GM23338 (cell line): ENCODE results near the gene B4GALT3. TPM values are rescaled to one million over a fixed set of nuclear protein-coding genes. Genes with fewer than 3 reads are reported as not detected.

Source experiments
- CREB1 ChIP-seq: fragments of 250-450 bp; sonication (Bioruptor Pico); IDR thresholded peaks from 2 replicates; pipeline ENCODE4 v1.5.0; 2020; ENCODE audit warnings: low read depth, mild to moderate bottlenecking, moderate library complexity
- EZH2 ChIP-seq: fragments of 200-600 bp; sonication (generic); IDR thresholded peaks from one replicate; pipeline ENCODE4 v1.8.0; 2017; ENCODE audit warnings: antibody characterized with exemption, mild to moderate bottlenecking, low read depth; ENCODE audit not compliant: unreplicated experiment
- EZH2phosphoT487 ChIP-seq: fragments of 200-600 bp; sonication (generic); IDR thresholded peaks from one replicate; pipeline ENCODE4 v1.8.1; 2018; ENCODE audit warnings: antibody characterized with exemption; ENCODE audit not compliant: unreplicated experiment
- JUNB ChIP-seq: IDR thresholded peaks from one replicate; pipeline ENCODE4 v1.6.1; 2016; ENCODE audit warnings: antibody characterized with exemption; ENCODE audit not compliant: unreplicated experiment
- REST ChIP-seq: IDR thresholded peaks from one replicate; pipeline ENCODE4 v1.6.1; 2018; ENCODE audit warnings: antibody characterized with exemption; ENCODE audit not compliant: unreplicated experiment
- STAT1 ChIP-seq: IDR thresholded peaks from one replicate; pipeline ENCODE4 v1.6.1; 2016; ENCODE audit warnings: antibody characterized with exemption; ENCODE audit not compliant: unreplicated experiment
- ZNF462 ChIP-seq: fragments of 250-450 bp; sonication (Bioruptor Pico); IDR thresholded peaks from 2 replicates; pipeline ENCODE4 v1.5.0; 2020; ENCODE audit warnings: mild to moderate bottlenecking, moderate library complexity
- polyA plus RNA-seq: library from polyadenylated mRNA; unstranded; fragments of >200 nt; fragmentation: Nextera tagmentation; extraction: Ambion mirVana; gene quantifications from 2 replicates; pipeline ENCODE4 v1.2.1, GENCODE V29; 2016
- total RNA-seq: library from RNA; depleted of rRNA; stranded (reverse); fragments of >200 nt; shearing (Covaris generic); gene quantifications from 2 replicates; pipeline ENCODE4 v1.2.3, GENCODE V29; 2014

B4GALT3 gene
- total and polyA plus RNA-seq, 2 experiments from 2014 or later, result 24.2 to 35.8 TPM

GRCh38 chr1:161163793-161164192, 13.5 kb downstream of the B4GALT3 start (continued):
- TF ChIP-seq ZNF462, result no peak
- no peak for TF ChIP-seq REST
- no peak for TF ChIP-seq JUNB
- no peak for TF ChIP-seq EZH2phosphoT487
- no peak for TF ChIP-seq STAT1
- TF ChIP-seq EZH2, result no peak
- TF ChIP-seq CREB1 (CRISPR knock-in tag), result no peak
